Neural cell (in vitro differentiated cells): ENCODE results near the gene ACSS1.

Experiments used
- CTCF ChIP-seq: fragments of 450-650 bp; IDR thresholded peaks from 2 replicates; pipeline ENCODE4 v1.5.1; 2014; ENCODE audit warnings: antibody characterized with exemption, mild to moderate bottlenecking, moderate library complexity; ENCODE audit not compliant: poor library complexity, severe bottlenecking
- EZH2 ChIP-seq: fragments of 200-600, 300-800 bp; shearing (Covaris generic), sonication (generic); IDR thresholded peaks from 2 replicates; pipeline ENCODE4 v1.6.1; 2014; ENCODE audit warnings: antibody characterized with exemption, low read length, borderline replicate concordance, mild to moderate bottlenecking; ENCODE audit not compliant: insufficient read depth, poor library complexity, severe bottlenecking
- POLR2AphosphoS5 ChIP-seq: IDR thresholded peaks from 2 replicates; pipeline ENCODE4 v1.6.1; 2012
- REST ChIP-seq: IDR thresholded peaks from 2 replicates; pipeline ENCODE4 v1.6.1; 2012; ENCODE audit warnings: borderline replicate concordance
- SMC3 ChIP-seq: fragments of 450-650 bp; conservative IDR thresholded peaks from 2 replicates; pipeline ENCODE4 v1.6.1; 2014; ENCODE audit warnings: antibody characterized with exemption, mild to moderate bottlenecking, moderate library complexity; ENCODE audit not compliant: poor library complexity

GRCh38 chr20:25017257-25017803, 40.6 kb downstream of the ACSS1 start:
- TF ChIP-seq SMC3, result no peak
- TF ChIP-seq CTCF, result no peak
- no peak for TF ChIP-seq POLR2AphosphoS5
- TF ChIP-seq REST, result no peak
- TF ChIP-seq EZH2, result no peak
